Duodenal mucosa (tissue), 2 donors: ENCODE results near the gene ASTN2.
"Not testable (repeated sequence)": the region's sequence is repeated elsewhere in the genome, so short reads cannot be mapped to it uniquely, and the experiment has no call there.

ENCODE experiments used
- H3K27ac ChIP-seq: one replicate; pipeline ENCODE4 v1.7.0; 2013; ENCODE audit warnings: low read depth, low read length
- H3K27me3 ChIP-seq, 2 donors: one replicate each; pipeline ENCODE4 v1.7.0; 2013; ENCODE audit warnings: low read length in 2 of 2, control low read depth in 1 of 2; ENCODE audit not compliant: insufficient read depth in 2 of 2, control insufficient read depth in 1 of 2
- H3K36me3 ChIP-seq, 2 donors: one replicate each; pipeline ENCODE4 v1.7.0; 2013; ENCODE audit warnings: low read length in 2 of 2, control low read depth in 1 of 2; ENCODE audit not compliant: insufficient read depth in 2 of 2, control insufficient read depth in 1 of 2
- H3K4me1 ChIP-seq, 2 donors: one replicate each; pipeline ENCODE4 v1.7.0; 2013; ENCODE audit warnings: low read length in 2 of 2, control low read depth in 1 of 2; ENCODE audit not compliant: insufficient read depth in 2 of 2, control insufficient read depth in 1 of 2
- H3K4me3 ChIP-seq, 2 donors: one replicate each; pipeline ENCODE4 v1.7.0; 2013; ENCODE audit warnings: low read length in 2 of 2, low read depth in 1 of 2
- H3K9ac ChIP-seq, 2 donors: one replicate each; pipeline ENCODE4 v1.7.0; 2013; ENCODE audit warnings: low read length in 2 of 2, low read depth in 1 of 2
- H3K9me3 ChIP-seq, 2 donors: one replicate each; pipeline ENCODE4 v1.7.0; 2013; ENCODE audit warnings: low read length in 2 of 2, control low read depth in 1 of 2; ENCODE audit not compliant: control insufficient read depth in 1 of 2

ASTN2 gene

DNA sequence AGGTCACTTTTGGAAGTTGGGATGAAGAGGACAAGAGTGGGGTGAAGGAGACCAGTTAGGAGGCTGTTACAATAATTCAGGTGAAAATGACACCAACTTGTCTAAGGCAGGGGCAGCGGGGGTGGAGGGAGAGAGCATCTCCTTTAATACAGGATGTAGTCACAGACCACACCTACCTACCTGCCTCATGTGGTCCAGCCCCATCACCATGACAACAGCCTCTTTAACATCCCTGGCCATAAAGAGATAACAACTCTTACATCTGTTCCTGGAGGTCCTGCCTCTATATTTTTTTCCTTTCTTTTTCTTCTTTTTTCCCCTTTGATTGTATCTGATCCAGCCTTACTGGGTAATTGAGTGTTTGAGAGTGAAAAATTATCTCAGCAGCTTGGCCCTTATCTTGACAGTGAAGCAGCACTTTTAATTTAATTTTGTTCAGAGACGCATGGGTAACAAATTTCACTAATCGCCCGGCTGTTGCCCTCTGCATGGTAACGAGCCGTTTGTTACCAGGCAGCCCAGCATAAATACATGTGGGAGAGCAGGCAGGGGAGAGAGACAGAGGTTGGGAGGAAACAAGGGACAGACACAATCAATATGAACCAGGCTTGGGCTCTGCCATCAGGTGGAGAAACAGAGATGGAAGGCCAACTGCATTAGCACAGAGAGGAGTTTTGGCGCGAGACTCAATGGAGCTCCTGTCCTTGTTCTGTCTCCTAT is 338.1 kb downstream of the ASTN2 start:
- H3K27ac ChIP-seq, result no peak overlapping the region

DNA sequence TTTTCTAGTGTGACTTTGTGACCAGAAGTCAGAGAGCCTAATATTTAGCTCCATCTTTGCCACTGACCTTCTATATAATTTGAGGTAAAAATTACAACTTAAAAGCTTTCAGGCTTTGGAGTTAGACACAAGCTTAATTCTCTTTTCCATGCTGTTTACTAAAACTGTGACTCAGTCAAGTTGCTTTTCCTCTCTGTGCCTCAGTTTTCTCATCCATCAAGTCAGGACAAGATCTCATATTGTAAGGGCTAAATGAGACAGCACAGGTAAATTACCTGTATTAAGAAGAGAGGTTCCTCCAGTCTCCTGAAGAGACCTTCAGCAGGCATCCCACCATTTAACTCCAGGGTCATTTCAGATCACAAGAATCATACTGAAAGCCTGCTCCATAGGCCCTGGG is 339.2 kb downstream of the ASTN2 start:
- no peaks in the 10 kb centered on the region for H3K4me1 ChIP-seq
- no peak overlapping the region for H3K27ac ChIP-seq
- H3K36me3 ChIP-seq, result no peaks in the 10 kb centered on the region
- no peaks in the 10 kb centered on the region for H3K9me3 ChIP-seq
- H3K9ac ChIP-seq, result no peak overlapping the region
- no peaks in the 10 kb centered on the region for H3K27me3 ChIP-seq
- H3K4me3 ChIP-seq, result no peak overlapping the region

More for the DNA sequence above, 338.1 kb downstream of the ASTN2 start:
- Histone ChIP-seq H3K4me3 (no peak overlapping the region), H3K9me3 (no peaks in the 10 kb centered on the region), H3K36me3 (no peaks in the 10 kb centered on the region), H3K4me1 (no peaks in the 10 kb centered on the region), H3K9ac (no peak overlapping the region), H3K27me3 (no peaks in the 10 kb centered on the region)

DNA sequence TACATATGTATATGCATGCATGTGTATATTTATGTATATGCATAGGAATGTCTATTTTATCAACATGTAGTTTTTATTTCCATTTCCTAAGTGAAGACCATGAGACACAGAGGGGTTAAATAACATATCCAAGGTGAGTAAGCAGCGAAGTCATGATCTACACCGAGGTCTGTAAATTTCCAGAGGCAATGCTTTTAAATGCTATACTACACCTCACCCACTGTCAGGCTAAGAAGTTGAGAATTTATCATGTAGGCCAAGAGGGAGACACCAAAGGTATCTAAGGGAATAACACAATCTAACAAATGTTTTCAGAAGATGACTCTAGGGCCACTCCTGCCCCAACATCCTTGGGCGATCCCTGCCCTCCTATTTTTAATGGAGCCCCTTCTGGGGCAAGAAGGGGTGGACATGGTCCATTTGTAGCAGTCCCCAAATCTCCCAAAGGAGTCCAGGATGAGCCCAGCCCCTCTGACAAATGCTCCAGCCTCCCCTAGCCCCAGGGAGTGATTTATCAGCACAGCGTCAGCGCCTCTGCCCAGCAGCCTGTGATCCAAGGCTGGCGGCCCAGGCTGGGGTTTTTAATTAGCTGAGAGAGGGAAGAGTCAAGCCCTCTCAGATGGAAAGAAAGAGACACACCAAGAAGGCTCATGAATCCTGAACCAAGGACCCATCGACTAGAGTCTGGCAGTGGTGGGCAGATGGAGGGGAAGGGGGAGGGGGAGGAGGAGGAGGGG is 339.9 kb downstream of the ASTN2 start:
- Histone ChIP-seq H3K4me1 (no peaks in the 10 kb centered on the region), H3K4me3 (no peak overlapping the region), H3K27ac (no peak overlapping the region), H3K9ac (no peak overlapping the region), H3K9me3 (no peaks in the 10 kb centered on the region), H3K36me3 (no peaks in the 10 kb centered on the region), H3K27me3 (no peaks in the 10 kb centered on the region)

DNA sequence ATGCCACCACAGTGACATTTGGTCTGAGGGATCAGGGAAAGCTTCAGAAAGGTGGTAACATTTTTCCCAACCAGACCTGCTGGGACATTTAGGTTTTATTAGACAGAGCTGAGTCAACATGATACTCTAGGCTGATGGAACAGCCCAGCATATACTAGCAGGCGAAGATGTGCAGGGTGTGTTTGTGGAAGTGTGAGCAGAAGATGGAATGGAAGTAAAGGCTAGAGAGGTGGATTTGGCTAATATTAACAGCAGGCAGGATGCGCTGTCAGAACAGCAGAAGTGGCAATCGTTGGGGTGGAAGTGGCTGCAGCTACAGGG is 340.6 kb downstream of the ASTN2 start:
- Histone ChIP-seq H3K36me3 (no peaks in the 10 kb centered on the region), H3K4me3 (no peak overlapping the region), H3K4me1 (no peaks in the 10 kb centered on the region), H3K27me3 (no peaks in the 10 kb centered on the region), H3K27ac (no peak overlapping the region), H3K9ac (no peak overlapping the region), H3K9me3 (no peaks in the 10 kb centered on the region)

DNA sequence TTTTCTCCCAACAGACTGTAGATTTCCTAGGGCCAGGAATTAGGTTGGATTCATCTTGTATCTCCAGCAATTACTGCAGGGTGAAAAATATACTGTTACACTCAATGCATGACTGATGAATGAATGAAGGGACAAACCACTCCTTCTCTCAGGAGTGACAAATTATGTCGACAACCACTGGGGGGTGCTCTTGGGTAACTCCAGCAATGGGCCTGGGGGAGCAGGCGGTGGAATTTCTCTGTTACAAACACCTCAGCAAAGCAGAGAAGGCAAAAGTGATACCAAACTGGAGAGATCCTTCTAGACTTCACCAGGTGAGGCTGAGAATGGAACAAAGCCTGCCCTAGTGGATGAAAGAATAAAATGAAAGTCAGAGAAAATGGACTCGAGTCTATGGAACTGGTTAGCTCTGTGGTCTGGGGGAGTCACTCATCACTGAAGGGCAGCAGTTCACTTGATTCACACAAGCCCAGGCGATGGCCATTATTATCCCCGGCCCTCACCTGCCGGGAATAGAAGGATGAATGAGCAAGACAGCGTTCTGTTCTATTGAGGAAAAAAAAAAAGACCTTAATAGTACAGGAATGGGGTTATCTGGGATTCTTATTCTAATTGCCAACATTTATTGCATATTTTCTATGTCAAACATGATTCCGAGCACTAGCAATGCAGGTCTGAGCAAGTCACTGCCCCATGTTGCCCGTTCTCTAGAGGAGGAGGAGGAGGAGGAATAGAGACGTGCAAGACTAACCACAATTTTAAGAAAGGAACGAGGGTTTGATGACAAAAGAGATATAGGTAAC is 341.1 kb downstream of the ASTN2 start:
- Histone ChIP-seq H3K4me3 (no peak overlapping the region), H3K9ac (no peak overlapping the region), H3K9me3 (no peaks in the 10 kb centered on the region), H3K27me3 (no peaks in the 10 kb centered on the region), H3K4me1 (no peaks in the 10 kb centered on the region), H3K27ac (no peak overlapping the region), H3K36me3 (no peaks in the 10 kb centered on the region)

DNA sequence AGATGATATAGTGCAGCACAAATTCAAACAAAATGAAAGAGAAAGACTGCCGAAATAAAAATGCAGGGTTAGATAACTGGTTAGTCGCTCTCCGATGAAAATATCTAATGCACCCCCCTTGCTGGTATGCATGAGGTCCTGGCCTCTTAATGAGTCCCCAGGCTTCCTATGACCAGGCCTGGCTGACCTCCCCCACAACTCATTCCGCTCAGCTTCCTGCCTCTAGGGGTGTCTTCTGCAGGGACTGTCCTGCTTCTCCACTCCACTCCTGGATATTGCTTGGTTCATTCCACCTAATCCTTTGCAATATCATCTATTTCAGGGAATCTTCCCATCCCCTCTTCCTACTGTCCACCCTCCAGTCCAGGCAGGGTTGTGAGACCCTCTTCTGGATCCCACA is 341.8 kb downstream of the ASTN2 start:
- Histone ChIP-seq H3K9ac (no peak overlapping the region), H3K27me3 (no peaks in the 10 kb centered on the region), H3K27ac (no peak overlapping the region), H3K36me3 (no peaks in the 10 kb centered on the region), H3K4me1 (no peaks in the 10 kb centered on the region), H3K4me3 (no peak overlapping the region), H3K9me3 (no peaks in the 10 kb centered on the region)

DNA sequence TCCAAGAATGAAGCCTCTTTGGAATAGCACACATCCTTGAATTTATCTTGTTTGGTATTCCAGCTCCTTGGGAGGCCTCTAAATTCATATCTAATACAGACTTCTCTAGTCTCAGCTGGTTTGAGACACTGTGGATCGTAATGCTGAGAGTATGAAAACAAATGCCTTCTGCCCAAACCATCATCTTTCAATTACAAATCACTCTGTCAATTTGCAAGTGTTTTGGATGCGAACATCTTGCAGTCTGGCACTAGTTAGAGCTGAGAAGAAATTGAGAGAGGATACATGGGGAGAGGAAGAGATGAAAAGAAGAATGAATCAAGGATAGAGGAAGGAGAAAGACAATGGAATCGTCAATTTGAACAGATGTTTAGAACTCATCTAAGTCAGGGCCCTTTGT is 342.6 kb downstream of the ASTN2 start:
- Histone ChIP-seq H3K9me3 (no peaks in the 10 kb centered on the region), H3K9ac (no peak overlapping the region), H3K27me3 (no peaks in the 10 kb centered on the region), H3K36me3 (no peaks in the 10 kb centered on the region), H3K27ac (no peak overlapping the region), H3K4me3 (no peak overlapping the region), H3K4me1 (no peaks in the 10 kb centered on the region)

DNA sequence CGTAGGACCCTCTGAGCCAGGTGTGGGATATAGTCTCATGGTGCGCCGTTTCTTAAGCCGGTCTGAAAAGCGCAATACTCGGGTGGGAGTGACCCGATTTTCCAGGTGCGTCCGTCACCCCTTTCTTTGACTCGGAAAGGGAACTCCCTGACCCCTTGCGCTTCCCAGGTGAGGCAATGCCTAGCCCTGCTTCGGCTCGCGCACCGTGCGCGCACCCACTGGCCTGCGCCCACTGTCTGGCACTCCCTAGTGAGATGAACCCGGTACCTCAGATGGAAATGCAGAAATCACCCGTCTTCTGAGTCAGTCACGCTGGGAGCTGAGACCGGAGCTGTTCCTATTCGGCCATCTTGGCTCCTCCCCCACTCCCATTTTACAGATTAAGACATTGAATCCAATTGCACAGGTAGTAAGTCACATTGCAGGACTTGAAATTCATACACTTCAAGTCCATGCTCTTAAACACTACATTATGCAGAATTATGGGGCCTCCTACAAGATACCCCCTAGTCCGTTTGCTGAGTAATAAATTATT is 343.1 kb downstream of the ASTN2 start:
- H3K9me3 ChIP-seq, H3K27ac ChIP-seq, H3K4me3 ChIP-seq: not testable (repeated sequence)

DNA sequence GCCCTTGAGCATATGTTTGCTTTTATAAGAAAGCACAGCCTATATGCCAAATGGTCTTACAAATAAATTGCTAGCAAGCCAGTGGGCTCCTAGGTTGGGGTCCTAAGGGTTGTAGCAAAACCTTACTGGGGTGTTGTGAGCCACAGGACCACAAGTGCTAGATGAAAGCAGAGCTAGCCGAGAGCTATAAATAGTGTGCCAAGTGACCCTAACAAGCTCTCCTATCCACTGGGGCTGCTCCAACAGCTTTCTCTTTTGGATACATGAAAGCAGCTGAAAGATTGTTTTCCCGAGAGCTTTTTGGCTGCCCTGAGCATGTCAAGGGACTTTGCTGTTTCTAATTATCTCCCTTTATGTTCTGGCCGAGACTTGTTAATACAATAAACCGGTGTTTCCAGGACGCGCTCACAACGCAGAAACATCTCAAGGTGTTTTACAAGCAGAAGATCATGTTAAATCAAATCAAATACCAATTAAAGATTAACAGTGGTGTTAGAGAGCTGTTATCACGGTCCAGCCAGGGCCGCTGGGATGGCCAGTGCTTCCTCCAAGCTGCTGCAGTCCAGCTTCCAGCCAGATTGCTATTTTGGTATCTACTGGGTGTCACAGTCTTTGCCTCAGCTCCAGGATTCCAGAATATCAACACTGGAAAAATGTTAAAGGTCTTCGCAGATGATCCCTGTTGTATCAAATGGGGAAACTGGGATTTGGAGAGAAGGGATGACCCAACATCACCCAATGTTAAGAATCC is 351.0 kb downstream of the ASTN2 start:
- Histone ChIP-seq H3K4me3 (no peak overlapping the region), H3K9ac (no peak overlapping the region)

More for the DNA sequence above, 343.1 kb downstream of the ASTN2 start:
- H3K36me3 ChIP-seq, H3K4me1 ChIP-seq, H3K27me3 ChIP-seq, H3K9ac ChIP-seq: not testable (repeated sequence)

More for the DNA sequence above, 351.0 kb downstream of the ASTN2 start:
- H3K27ac ChIP-seq, result no peak overlapping the region
- H3K27me3 ChIP-seq, result no peaks in the 10 kb centered on the region
- H3K4me1 ChIP-seq, result no peaks in the 10 kb centered on the region
- H3K9me3 ChIP-seq, result no peaks in the 10 kb centered on the region
- no peaks in the 10 kb centered on the region for H3K36me3 ChIP-seq
